ENCODE results near the gene SSNA1.

DNA sequence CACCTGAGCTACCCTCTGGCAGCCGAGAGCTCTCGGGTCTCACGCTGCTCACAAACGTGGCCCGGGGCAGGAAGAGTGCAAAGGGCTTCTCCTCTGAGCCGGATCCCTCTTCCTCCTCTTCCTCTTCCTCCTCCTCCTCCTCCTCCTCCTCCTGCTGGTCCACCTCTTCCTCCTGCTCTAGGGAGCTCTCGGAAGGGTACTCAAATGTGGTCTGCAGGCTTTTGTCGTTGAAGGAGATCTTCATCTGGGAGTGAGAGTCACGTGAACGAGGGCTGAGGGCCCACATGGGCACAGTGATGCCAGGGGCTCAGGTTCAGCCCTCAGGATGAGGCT is 3.9 kb downstream of the SSNA1 start:
- TF ChIP-seq, protein P1, sequence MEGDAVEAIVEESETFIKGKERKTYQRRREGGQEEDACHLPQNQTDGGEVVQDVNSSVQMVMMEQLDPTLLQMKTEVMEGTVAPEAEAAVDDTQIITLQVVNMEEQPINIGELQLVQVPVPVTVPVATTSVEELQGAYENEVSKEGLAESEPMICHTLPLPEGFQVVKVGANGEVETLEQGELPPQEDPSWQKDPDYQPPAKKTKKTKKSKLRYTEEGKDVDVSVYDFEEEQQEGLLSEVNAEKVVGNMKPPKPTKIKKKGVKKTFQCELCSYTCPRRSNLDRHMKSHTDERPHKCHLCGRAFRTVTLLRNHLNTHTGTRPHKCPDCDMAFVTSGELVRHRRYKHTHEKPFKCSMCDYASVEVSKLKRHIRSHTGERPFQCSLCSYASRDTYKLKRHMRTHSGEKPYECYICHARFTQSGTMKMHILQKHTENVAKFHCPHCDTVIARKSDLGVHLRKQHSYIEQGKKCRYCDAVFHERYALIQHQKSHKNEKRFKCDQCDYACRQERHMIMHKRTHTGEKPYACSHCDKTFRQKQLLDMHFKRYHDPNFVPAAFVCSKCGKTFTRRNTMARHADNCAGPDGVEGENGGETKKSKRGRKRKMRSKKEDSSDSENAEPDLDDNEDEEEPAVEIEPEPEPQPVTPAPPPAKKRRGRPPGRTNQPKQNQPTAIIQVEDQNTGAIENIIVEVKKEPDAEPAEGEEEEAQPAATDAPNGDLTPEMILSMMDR (conservative IDR thresholded peaks at IDR 0.05 in 1 of 2, IDR thresholded peaks at IDR 0.05 in 1 of 2; ENCODE audit: low read depth in 1 of 2, low read length in 2 of 2): no peak
- no peak for TF ChIP-seq EZH2 (IDR thresholded peaks at IDR 0.05; ENCODE audit: low read length, missing control alignments)

Data from fibroblast of lung (primary cell).